HepG2 (cell line): ENCODE results near the gene NFKB1. TPM values are rescaled to one million over a fixed set of nuclear protein-coding genes. Genes with fewer than 3 reads are reported as not detected.

Source experiments
- ATAC-seq: fragments of 200-7000 bp; cut with Tn5 transposase; 3 replicates; pipeline ENCODE4 v1.9.1; 2020; ENCODE audit warnings: mild to moderate bottlenecking, moderate library complexity
- BruUV-seq: library from RNA; stranded (reverse); fragments of 400-500 nt; replicated peaks from 2 replicates; lab custom pipeline; 2021; lab: Mats Ljungman, UMichigan
- CTCF ChIA-PET: fragments of 300-600 bp; formaldehyde crosslinking; extraction: SDS; loops from one replicate; lab custom pipeline; 2021; ENCODE audit warnings: low total read pairs, inconsistent platforms, low intra/inter-chr PET ratio; lab: Yijun Ruan, JAX
- POLR2A ChIA-PET: fragments of 350-600 bp; sonication (Branson Sonifier 250); formaldehyde crosslinking; loops from one replicate; lab custom pipeline; 2020; ENCODE audit warnings: antibody characterized with exemption, inconsistent platforms; lab: Yijun Ruan, JAX
- DNase-seq: peaks from one replicate; pipeline ENCODE4 v3.0.0-alpha.2; 2015; ENCODE audit warnings: low spot score
- FAIRE-seq: peaks from 3 replicates; lab custom pipeline; 2011; peaks lifted over from hg19 to GRCh38; lab: Jason Lieb, UNC
- H2AFZ ChIP-seq: one replicate; pipeline ENCODE4 v1.6.1; 2011; ENCODE audit warnings: low read length, inconsistent platforms
- H3K27ac ChIP-seq: fragments of 300-600 bp; 3 replicates; pipeline ENCODE4 v1.8.0; 2011; ENCODE audit warnings: mixed run types, mild to moderate bottlenecking, mixed read lengths, low read length, inconsistent platforms; ENCODE audit not compliant: insufficient read depth; ENCODE audit errors: extremely low read length
- H3K27me3 ChIP-seq, 2 experiments: fragments of 200-600 bp in 1 of 2; 2 replicates in 1 of 2; 3 replicates in 1 of 2; pipeline versions ENCODE4 v1.6.0 to v1.8.0; 2011; ENCODE audit warnings: low read length in 2 of 2, mild to moderate bottlenecking in 2 of 2, moderate library complexity in 2 of 2, inconsistent platforms in 1 of 2; ENCODE audit not compliant: insufficient read depth in 2 of 2, control insufficient read depth in 1 of 2
- H3K36me3 ChIP-seq, 2 experiments: fragments of 200-600 bp in 1 of 2; replicated peaks in 1 of 2; 2 replicates in 1 of 2; 3 replicates in 1 of 2; pipeline versions ENCODE4 v1.5.1 to v1.8.0; 2011; ENCODE audit warnings: low read length in 2 of 2, inconsistent platforms in 1 of 2; ENCODE audit not compliant: insufficient read depth in 2 of 2, control insufficient read depth in 1 of 2
- H3K4me1 ChIP-seq: 2 replicates; pipeline ENCODE4 v1.5.1; 2012; ENCODE audit warnings: low read length, inconsistent platforms; ENCODE audit not compliant: insufficient read depth
- H3K4me2 ChIP-seq: 2 replicates; pipeline ENCODE4 v1.6.0; 2011; ENCODE audit warnings: low read depth, low read length, inconsistent platforms
- H3K4me3 ChIP-seq, 3 experiments: fragments of 200-600 bp in 1 of 3; sonication (generic), shearing (Covaris generic) in 1 of 3; replicated peaks in 1 of 3; 2 replicates each; pipeline ENCODE4 v1.5.1; 2011 to 2016; ENCODE audit warnings: low read length in 3 of 3, inconsistent platforms in 2 of 3, low read depth in 2 of 3, mild to moderate bottlenecking in 2 of 3, control low read depth in 1 of 3, mixed read lengths in 1 of 3; ENCODE audit not compliant: insufficient read depth in 1 of 3
- H3K79me2 ChIP-seq: one replicate; pipeline ENCODE4 v1.6.1; 2011; ENCODE audit warnings: low read length, inconsistent platforms; ENCODE audit not compliant: insufficient read depth
- H3K9ac ChIP-seq: 2 replicates; pipeline ENCODE4 v1.6.0; 2011; ENCODE audit warnings: mild to moderate bottlenecking, low read depth, low read length, inconsistent platforms; ENCODE audit not compliant: insufficient read depth
- H3K9me3 ChIP-seq: 2 replicates; pipeline ENCODE4 v1.5.1; 2012; ENCODE audit warnings: mild to moderate bottlenecking, low read length
- H4K20me1 ChIP-seq: 2 replicates; pipeline ENCODE4 v1.6.0; 2011; ENCODE audit warnings: inconsistent platforms, mild to moderate bottlenecking, low read length, moderate library complexity; ENCODE audit not compliant: insufficient read depth
- ELF1 ChIP-seq: sonication (generic); formaldehyde crosslinking; IDR thresholded peaks from 2 replicates; pipeline ENCODE4 v1.4.0; 2020; ENCODE audit warnings: missing genetic modification reagents
- FOSL2 ChIP-seq: sonication (generic); formaldehyde crosslinking; IDR thresholded peaks from 2 replicates; pipeline ENCODE4 v1.4.0; 2020; ENCODE audit warnings: missing genetic modification reagents
- MBNL3 ChIP-seq: fragments of 250-450 bp; sonication (Bioruptor Pico); conservative IDR thresholded peaks from 2 replicates; pipeline ENCODE4 v1.8.0; 2022; ENCODE audit warnings: mild to moderate bottlenecking, inconsistent platforms
- SMC3 ChIP-seq: IDR thresholded peaks from 2 replicates; pipeline ENCODE4 v1.6.1; 2011; ENCODE audit warnings: low read length, improper control_type of control experiment
- XBP1 ChIP-seq: sonication (generic); formaldehyde crosslinking; IDR thresholded peaks from 2 replicates; pipeline ENCODE4 v1.5.0; 2020; ENCODE audit warnings: missing genetic modification reagents
- ZIK1 ChIP-seq: sonication (generic); formaldehyde crosslinking; IDR thresholded peaks from 2 replicates; pipeline ENCODE4 v1.5.0; 2020; ENCODE audit warnings: mild to moderate bottlenecking, low read depth, missing genetic modification reagents, borderline replicate concordance
- ZMYM3 ChIP-seq: sonication (generic); formaldehyde crosslinking; IDR thresholded peaks from 2 replicates; pipeline ENCODE4 v1.5.1; 2020; ENCODE audit warnings: mild to moderate bottlenecking, missing genetic modification reagents
- ZNF333 ChIP-seq: sonication (generic); formaldehyde crosslinking; IDR thresholded peaks from 2 replicates; pipeline ENCODE4 v1.4.0; 2020; ENCODE audit warnings: mild to moderate bottlenecking, missing genetic modification reagents, borderline replicate concordance
- ZNF33B ChIP-seq: sonication (generic); formaldehyde crosslinking; IDR thresholded peaks from 2 replicates; pipeline ENCODE4 v1.5.1; 2020; ENCODE audit warnings: mild to moderate bottlenecking, missing genetic modification reagents
- WGBS: methylation state at CpG from one replicate; pipeline ENCODE4 v1.1.6; 2017; ENCODE audit warnings: low lambda C conversion rate; 5-methylcytosine and 5-hydroxymethylcytosine counted together
- in situ Hi-C: cut with HindIII; loops from 2 replicates; pipeline ENCODE4 v1.10.0; 2017; ENCODE audit warnings: low pct_unique_long_range_greater_than_20kb; ENCODE audit not compliant: extremely low pct_ligation_motif_present
- intact Hi-C: fragments of 100-400 bp; cut with micrococcal nuclease; formaldehyde crosslinking; loops from one replicate; pipeline ENCODE4 v1.10.0; 2022; ENCODE audit not compliant: unreplicated experiment
- polyA plus RNA-seq, 8 experiments: library from polyadenylated mRNA; depleted of rRNA in 3 of 8; stranded (reverse) in 7 of 8; unstranded in 1 of 8; fragments of >200 nt; fragmentation: Illumina TruSeq in 4 of 8; extraction: Trizol in 4 of 8; gene quantifications; 2 replicates each; pipeline versions ENCODE4 v1.2.1 to v1.2.3, GENCODE V29; 2011 to 2016; ENCODE audit warnings: low read depth in 4 of 8, missing spikeins in 1 of 8, mixed read lengths in 1 of 8; ENCODE audit not compliant: insufficient read depth in 1 of 8
- total RNA-seq, 5 experiments: library from RNA; depleted of rRNA; stranded (reverse); fragments of >200 nt; fragmentation: Illumina TruSeq; extraction: Trizol; gene quantifications; 2 replicates each; pipeline ENCODE4 v1.2.3, GENCODE V29; 2016; ENCODE audit warnings: low read depth in 1 of 5
- TF ChIP-seq, protein P1 (sequence below): sonication (generic); formaldehyde crosslinking; IDR thresholded peaks from 2 replicates; pipeline ENCODE4 v1.4.0; 2020; ENCODE audit warnings: missing genetic modification reagents, mild to moderate bottlenecking, borderline replicate concordance
- TF ChIP-seq, protein P2 (sequence below): sonication (generic); formaldehyde crosslinking; IDR thresholded peaks from 2 replicates; pipeline ENCODE4 v1.4.0; 2020; ENCODE audit warnings: missing genetic modification reagents, borderline replicate concordance
- TF ChIP-seq, protein P3 (sequence below): IDR thresholded peaks from 2 replicates; pipeline ENCODE4 v1.6.1; 2012; ENCODE audit warnings: inconsistent platforms
- TF ChIP-seq, protein P4 (sequence below), 2 experiments: fragments of 450-650 bp in 1 of 2; sonication (generic) in 1 of 2; formaldehyde crosslinking; IDR thresholded peaks; 2 replicates each; pipeline versions ENCODE4 v1.5.0 to v1.8.0; 2020 to 2022; ENCODE audit warnings: mild to moderate bottlenecking in 1 of 2, missing genetic modification reagents in 1 of 2

NFKB1 gene
- total and polyA plus RNA-seq, 2 of the 13 experiments (the other 11 are each of a cell fraction or from before 2014, with no cell fraction given) = 15.4 to 31.6 TPM

DNA sequence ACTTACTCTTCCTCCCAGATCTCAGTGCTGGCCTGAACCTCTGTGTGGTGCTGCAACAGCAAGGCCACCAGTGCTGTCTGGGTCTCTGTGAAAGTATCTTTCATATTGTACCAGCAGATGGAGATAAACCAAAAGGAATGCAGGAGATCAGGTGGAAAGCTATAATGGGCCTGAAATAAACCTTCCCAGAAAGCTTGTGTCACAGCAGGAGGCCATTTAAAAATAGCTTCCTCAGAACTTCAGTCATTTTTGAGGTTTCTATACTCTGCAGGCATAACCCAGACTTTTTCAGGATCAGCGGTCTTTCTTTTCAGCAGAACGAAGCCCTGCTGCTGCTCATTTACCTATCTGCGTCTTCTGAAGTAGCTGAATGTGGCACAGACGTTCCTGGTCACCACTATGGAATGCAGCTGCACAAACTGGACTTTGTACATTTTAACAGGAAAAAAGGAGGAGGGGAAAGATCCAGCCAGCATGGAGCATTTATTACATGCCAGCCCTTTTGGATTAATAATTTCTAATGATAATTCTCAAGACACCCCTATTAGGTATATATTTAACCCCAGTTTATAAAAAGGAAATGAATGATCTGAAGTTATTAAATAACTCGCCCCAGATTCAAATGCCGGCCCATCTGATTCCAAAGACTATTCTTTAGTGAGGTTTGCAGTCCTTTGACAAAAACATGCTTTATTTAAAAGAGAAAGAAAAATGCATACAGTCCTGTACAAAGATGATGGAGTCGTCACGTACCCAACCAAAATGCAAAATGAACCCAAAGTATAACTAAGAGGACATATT lies 119.7 kb downstream of the NFKB1 start (continued):
- TF ChIP-seq, protein P1, sequence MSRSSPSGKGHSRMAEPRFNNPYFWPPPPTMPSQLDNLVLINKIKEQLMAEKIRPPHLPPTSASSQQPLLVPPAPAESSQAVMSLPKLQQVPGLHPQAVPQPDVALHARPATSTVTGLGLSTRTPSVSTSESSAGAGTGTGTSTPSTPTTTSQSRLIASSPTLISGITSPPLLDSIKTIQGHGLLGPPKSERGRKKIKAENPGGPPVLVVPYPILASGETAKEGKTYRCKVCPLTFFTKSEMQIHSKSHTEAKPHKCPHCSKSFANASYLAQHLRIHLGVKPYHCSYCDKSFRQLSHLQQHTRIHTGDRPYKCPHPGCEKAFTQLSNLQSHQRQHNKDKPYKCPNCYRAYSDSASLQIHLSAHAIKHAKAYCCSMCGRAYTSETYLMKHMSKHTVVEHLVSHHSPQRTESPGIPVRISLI (CRISPR knock-in tag) = peak; percentile 36; the same call in 1 of the 2 replicates

DNA sequence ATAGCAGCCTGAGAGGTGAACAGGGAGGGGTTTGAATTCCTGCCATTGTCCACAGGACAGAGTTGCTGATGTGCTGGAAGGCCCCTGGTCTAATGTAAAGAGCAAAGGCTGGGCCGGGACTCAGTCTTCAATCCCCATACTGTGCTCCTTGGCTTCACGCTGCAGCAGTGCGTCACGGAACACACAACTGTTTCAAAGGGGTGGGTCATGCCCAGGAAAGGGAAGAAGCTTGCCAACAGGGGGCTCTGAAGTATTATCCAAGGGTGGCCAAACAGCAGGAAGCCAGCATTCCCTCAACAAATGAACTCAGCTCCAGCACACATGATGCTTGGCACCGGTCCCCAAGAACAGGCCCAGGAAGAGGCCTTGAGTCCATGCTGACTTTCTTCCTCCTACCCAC lies 122.5 kb downstream of the NFKB1 start:
- in situ Hi-C loops = loop anchor here (5.0 kb wide), 2 partner anchors 384 to 474 kb away; partner anchors contain the start of gene BDH2
- intact Hi-C loops = loop anchor here (1.0 to 10.0 kb wide), 6 partner anchors 91 to 254 kb away; partner anchors contain the start of gene NFKB1
- no TSS peak for BruUV-seq
- Histone ChIP-seq H2AFZ (no peak overlapping the region), H3K36me3 (no peaks in the 10 kb centered on the region), H3K4me2 (peak overlapping the region; percentile 57), H3K27ac (no peak overlapping the region), H3K4me1 (peaks cover 59% of the 10 kb centered on the region), H3K4me3 (peak overlapping the region in 1 of 3 experiments; percentile 12; a peak in 1 of 6 replicates), H4K20me1 (no peaks in the 10 kb centered on the region), H3K9ac (no peak overlapping the region), H3K79me2 (no peaks in the 10 kb centered on the region), H3K9me3 (no peaks in the 10 kb centered on the region), H3K27me3 (no peaks in the 10 kb centered on the region)
- DNase-seq (peak; percentile 77), ATAC-seq (peak; percentile 56), FAIRE-seq (no peak)
- 20% methylated on average over 3 of the region's 5 CpGs for WGBS
- ChIA-PET POLR2A (interaction anchor here (0.7 to 1.9 kb wide), 4 partner anchors 9 to 245 kb away, joined by 3 to 12 read pairs (median 4); partner anchors contain the start of genes CISD2, MANBA and UBE2D3), CTCF (no interaction called here)
- no peak for TF ChIP-seq ZNF33B
- no peak for TF ChIP-seq ZNF333
- TF ChIP-seq ZMYM3 = 0 out of 2 replicates have a peak, but pooled peaks have one; percentile 26
- TF ChIP-seq, protein P2, sequence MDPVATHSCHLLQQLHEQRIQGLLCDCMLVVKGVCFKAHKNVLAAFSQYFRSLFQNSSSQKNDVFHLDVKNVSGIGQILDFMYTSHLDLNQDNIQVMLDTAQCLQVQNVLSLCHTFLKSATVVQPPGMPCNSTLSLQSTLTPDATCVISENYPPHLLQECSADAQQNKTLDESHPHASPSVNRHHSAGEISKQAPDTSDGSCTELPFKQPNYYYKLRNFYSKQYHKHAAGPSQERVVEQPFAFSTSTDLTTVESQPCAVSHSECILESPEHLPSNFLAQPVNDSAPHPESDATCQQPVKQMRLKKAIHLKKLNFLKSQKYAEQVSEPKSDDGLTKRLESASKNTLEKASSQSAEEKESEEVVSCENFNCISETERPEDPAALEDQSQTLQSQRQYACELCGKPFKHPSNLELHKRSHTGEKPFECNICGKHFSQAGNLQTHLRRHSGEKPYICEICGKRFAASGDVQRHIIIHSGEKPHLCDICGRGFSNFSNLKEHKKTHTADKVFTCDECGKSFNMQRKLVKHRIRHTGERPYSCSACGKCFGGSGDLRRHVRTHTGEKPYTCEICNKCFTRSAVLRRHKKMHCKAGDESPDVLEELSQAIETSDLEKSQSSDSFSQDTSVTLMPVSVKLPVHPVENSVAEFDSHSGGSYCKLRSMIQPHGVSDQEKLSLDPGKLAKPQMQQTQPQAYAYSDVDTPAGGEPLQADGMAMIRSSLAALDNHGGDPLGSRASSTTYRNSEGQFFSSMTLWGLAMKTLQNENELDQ (CRISPR knock-in tag) = no peak
- TF ChIP-seq, protein P3, sequence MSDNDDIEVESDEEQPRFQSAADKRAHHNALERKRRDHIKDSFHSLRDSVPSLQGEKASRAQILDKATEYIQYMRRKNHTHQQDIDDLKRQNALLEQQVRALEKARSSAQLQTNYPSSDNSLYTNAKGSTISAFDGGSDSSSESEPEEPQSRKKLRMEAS = no peak
- no peak for TF ChIP-seq ELF1
- no peak for TF ChIP-seq MBNL3
- TF ChIP-seq, protein P4, sequence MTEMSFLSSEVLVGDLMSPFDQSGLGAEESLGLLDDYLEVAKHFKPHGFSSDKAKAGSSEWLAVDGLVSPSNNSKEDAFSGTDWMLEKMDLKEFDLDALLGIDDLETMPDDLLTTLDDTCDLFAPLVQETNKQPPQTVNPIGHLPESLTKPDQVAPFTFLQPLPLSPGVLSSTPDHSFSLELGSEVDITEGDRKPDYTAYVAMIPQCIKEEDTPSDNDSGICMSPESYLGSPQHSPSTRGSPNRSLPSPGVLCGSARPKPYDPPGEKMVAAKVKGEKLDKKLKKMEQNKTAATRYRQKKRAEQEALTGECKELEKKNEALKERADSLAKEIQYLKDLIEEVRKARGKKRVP (CRISPR knock-in tag; IDR thresholded peaks at IDR 0.05) = no peak
- peak; percentile 62; the same call in 1 of the 2 replicates for TF ChIP-seq SMC3
- TF ChIP-seq ZIK1 (CRISPR knock-in tag) = no peak
- no peak for TF ChIP-seq XBP1 (CRISPR knock-in tag)
- TF ChIP-seq FOSL2 (CRISPR knock-in tag) = 0 out of 2 replicates have a peak, but pooled peaks have one; percentile 9
